Globus pallidus (tissue), 1 donor: ENCODE data around the gene TMEM168.
A peak's percentile ranks its signal among the peaks of the same experiment; 100 is the strongest.
"Not testable (repeated sequence)": the region's sequence is repeated elsewhere in the genome, so short reads cannot be mapped to it uniquely, and the experiment has no call there.

ENCODE experiments used
- DNase-seq: peaks from one replicate; pipeline ENCODE4 v3.0.0-alpha.2; 2015; ENCODE audit warnings: low spot score

TMEM168 gene, protein sequence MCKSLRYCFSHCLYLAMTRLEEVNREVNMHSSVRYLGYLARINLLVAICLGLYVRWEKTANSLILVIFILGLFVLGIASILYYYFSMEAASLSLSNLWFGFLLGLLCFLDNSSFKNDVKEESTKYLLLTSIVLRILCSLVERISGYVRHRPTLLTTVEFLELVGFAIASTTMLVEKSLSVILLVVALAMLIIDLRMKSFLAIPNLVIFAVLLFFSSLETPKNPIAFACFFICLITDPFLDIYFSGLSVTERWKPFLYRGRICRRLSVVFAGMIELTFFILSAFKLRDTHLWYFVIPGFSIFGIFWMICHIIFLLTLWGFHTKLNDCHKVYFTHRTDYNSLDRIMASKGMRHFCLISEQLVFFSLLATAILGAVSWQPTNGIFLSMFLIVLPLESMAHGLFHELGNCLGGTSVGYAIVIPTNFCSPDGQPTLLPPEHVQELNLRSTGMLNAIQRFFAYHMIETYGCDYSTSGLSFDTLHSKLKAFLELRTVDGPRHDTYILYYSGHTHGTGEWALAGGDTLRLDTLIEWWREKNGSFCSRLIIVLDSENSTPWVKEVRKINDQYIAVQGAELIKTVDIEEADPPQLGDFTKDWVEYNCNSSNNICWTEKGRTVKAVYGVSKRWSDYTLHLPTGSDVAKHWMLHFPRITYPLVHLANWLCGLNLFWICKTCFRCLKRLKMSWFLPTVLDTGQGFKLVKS

GRCh38 chr7:112789817-112790585 is at the start of gene TMEM168:
Gene TMEM168, minus strand, starts transcription at chr7:112790393. Its CDS starts 5,568 bp downstream, at chr7:112784825.
- peak; percentile 54 for DNase-seq

DNA sequence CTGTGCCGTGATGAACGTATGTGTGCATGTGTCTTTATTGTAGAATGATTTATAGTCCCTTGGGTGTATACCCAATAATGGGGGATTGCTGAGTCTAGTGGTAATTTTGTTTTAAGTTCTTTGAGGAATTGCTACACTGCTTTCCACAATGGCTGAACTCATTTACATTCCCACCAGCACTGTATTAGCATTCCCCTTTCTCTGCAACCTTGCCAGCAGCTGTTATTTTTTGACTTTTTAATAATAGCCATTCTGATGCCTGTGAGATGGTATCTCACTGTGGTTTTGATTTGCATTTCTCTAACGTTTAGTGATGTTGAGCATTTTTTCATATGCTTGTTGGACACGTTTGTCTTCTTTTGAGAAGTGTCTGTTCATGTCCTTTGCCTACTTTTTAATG is 45.7 kb upstream of the TMEM168 start:
- DNase-seq: not testable (repeated sequence)

DNA sequence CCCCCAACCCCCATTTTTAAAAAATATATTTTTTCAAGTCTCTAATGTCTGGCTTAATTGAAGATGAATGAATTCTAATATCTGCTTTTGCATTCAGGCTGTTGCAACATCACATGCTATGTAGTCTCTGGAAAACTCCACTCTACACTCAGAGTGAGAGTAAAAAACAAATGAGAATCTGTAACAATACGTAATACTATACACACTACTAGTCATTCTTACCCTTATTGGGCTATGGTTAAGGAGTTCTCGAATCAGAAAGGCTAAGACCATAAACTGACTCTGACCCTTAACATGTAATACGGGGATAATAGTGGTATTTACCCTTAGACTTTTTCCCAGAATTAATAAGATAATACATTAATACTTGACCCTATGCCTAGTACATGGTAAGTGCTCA is 42.9 kb upstream of the TMEM168 start:
- no peak for DNase-seq

DNA sequence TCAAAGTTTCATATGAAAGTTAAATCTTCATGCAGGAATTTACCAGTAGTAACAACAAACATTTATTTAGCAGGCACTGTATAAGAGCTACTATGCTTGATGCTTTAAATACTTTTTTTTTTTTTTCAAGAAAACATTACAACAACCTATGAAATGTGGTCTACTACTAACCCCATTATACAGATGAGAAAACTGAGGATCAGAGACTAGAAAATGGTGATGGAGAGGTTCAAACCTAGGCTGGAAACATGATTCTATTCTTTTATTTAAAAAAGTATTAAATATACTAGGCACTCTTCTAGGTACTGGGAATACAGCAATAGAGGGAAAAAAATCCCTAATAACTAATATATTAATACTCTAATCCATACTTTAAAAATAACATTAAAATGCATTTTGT is 40.6 kb upstream of the TMEM168 start:
- no peak for DNase-seq

DNA sequence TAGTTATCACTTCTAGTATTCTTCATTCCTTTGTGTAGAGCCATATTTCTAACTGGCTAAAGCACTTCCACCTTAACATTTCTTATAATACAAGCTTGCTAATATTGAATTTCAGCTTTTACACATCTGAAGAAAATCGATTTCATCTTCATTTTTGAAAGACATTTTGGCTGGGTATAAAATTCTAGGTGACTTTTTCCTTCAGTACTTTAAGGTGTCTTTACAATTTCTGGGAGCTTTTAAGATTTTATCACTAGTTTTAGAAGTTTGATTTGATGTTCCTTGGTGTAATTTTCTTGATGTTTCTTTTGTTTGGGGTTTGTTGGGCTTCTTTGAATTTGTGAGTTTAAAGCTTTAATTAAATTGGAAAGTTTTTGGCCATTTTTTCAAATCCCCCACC is 38.5 kb upstream of the TMEM168 start:
- DNase-seq: no peak

DNA sequence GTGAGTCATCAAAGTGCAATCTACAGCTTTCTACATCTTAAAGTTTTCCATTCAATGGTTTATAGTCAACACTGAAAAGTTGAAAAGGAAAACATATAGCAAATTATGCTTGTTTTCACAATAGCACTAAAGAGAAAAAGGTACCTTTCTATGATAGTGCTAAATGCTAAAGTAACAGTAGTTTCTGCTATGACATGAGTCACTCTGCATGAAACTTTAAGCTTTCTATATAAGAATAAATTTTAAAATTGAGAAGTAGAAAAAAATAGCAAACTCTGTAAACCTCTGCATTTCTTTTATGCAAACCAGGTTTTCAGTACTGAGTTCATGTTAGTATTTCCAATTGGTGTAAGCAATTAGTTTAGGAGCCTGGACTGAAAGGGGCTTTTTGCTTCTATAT is 31.2 kb upstream of the TMEM168 start:
- no peak for DNase-seq

- DNase-seq: no peak
These were observed 29.3 kb upstream of the TMEM168 start for GRCh38 chr7:112819536-112819935.

GRCh38 chr7:112806156-112806555 is 16.0 kb upstream of the TMEM168 start:
- no peak for DNase-seq

- DNase-seq: no peak
These were observed 12.2 kb upstream of the TMEM168 start for GRCh38 chr7:112802406-112802805.

- DNase-seq: no peak
These were observed 10.3 kb upstream of the TMEM168 start for GRCh38 chr7:112800486-112800885.

DNA sequence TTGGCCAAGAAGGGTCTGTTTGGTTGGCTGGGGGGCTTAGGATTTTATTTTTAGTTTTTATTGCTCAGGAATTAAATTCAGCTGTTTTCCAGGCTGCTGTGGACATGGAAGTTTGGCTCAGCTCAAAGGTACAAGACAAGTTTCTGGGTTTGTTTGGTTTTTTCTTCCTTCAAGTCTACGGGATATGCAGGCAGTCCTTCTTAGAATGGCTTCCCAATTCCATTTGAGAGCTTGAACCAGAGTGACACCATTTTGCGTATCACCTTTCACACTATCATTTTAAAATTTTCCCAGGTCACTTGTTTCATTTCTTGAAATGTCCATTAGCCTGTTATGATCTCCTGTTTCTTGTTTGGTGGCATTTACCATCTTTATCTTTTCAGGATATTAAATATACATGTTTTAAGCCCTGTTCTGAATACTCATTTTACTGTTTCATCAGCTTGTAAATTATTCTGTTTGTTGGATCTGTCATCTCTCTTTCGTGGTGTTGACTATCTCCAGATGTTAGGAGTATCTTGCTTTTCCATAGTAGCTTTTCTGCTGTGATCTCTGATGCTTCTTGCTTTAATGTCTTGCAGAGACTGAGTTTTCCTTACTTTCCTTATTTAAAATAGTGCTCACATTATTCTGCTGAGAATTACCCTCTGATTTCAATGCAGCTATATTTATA is 9.4 kb upstream of the TMEM168 start:
- DNase-seq: no peak

DNA sequence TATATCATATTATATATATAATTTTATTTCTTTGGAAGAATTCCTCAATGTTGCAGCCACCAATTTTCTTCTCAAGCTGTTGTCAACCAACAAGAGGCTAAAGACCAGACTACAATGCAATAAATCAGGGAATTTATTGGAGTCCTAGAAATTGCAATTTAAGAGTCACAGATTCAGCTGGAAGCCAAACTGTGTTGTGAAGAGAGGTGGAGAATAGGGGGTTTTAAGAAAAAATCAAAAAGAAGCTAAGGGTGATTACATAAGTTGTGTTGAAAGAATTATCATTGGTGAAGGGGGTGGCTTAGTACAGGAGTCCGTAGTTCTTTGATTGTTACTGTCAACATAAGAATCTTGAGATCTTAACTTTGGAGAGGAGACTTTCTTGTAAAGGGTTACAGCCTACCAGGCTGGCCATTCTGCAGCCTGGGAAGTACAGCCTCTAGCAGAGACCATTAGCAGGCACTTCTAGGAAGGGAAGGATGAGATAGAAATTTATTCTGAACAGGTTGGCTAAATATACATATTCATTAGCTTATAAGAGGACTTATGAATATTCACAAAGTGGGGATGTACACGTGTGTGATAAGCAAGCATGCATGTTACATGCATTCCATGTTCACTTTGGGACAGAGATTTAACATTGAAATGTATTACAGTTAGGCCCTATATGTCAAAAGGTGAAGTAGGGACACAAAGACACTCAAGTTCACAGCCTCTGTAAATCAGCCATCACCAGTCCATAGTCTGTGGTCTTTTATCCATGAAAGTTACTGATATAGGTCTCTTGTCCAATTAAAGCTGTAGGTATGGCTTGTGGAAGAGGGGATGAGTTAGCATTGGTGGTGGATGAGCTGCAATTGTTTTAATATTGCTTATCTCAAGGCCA is 8.3 kb upstream of the TMEM168 start:
- DNase-seq: no peak

DNA sequence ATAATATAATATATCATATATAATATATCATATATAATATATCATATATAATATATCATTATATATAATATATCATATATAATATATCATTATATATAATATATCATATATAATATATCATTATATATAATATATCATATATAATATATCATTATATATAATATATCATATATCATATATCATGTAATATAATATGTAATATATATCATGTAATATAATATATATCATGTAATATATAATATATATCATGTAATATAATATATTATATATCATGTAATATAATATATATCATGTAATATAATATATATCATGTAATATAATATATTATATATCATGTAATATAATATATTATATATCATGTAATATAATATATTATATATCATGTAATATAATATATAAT is 6.4 kb upstream of the TMEM168 start:
- not testable (repeated sequence) for DNase-seq

- no peak for DNase-seq
These were observed 2.2 kb upstream of the TMEM168 start for GRCh38 chr7:112792441-112792840.

GRCh38 chr7:112791465-112792168 is 1.4 kb upstream of the TMEM168 start:
- DNase-seq: no peak

DNA sequence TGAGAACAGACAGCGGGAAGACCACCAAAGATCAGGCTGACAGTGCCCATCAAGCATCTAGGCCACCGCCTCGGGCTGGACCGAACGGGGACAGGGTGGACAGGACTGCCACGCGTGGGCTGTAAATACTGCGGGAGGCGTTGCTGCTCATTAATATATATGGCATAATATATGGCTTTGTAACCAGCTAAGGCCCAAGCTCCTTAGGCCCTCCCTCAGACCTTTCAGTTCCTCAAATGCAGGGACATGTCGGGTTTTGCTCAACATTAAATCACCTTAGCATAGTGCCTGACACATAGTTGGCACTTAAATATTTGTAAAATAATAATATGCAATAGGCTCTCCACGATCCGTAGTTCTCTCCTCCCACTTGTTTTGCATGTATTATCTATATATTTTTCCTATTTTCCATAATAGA is 402 bp upstream of the TMEM168 start:
- DNase-seq: no peak

GRCh38 chr7:112789453-112789816 is 758 bp downstream of the TMEM168 start:
- no peak for DNase-seq

DNA sequence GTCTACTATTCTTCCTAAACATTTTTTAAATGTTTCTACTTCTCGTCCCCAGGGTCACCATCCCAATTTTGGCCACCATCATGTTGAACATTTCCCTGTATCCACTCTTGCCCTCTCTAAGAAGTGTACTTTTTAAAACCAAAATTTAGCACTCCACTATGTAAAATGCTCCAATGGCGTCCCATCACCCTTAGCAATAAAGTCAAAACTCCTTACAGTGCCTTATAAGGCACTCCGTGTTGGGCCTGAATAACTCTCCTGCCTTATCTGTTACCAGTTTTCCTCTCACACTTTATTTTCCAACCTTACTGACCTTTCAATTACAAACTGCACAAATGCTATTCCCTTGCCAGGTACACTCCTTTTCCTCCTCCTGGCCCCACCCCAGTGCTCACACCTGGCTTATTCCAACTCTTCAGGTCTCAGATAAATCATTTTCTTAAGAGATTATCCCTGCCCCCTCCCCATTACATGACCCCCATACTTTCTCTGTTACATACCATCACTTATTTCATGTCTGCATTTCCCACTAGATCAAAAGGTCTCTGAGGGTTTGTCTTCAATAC is 1.3 kb downstream of the TMEM168 start:
- DNase-seq: no peak

- no peak for DNase-seq
These were observed 5.6 kb downstream of the TMEM168 start for GRCh38 chr7:112784603-112785002.

- no peak for DNase-seq
These were observed 7.7 kb downstream of the TMEM168 start for GRCh38 chr7:112782498-112782897.
